GM12878 (cell line): Measurements from ENCODE around the gene HPS3. TPM values are rescaled to one million over a fixed set of nuclear protein-coding genes. Genes with fewer than 3 reads are reported as not detected.

Experiments used
- ATAC-seq: fragments of 200-7000 bp; cut with Tn5 transposase; 3 replicates; pipeline ENCODE4 v1.9.1; 2020; ENCODE audit warnings: mild to moderate bottlenecking, moderate library complexity
- BruUV-seq: library from RNA; stranded (reverse); fragments of 400-500 nt; replicated peaks from 2 replicates; lab custom pipeline; 2021; lab: Mats Ljungman, UMichigan
- CTCF ChIA-PET: fragments of 300-600 bp; sonication (Branson Sonifier 250); formaldehyde crosslinking; extraction: SDS; loops from one replicate; lab custom pipeline; 2021; ENCODE audit warnings: inconsistent platforms; lab: Yijun Ruan, JAX
- POLR2A ChIA-PET: fragments of 350-600 bp; formaldehyde crosslinking; extraction: SDS; loops from one replicate; lab custom pipeline; 2021; ENCODE audit warnings: inconsistent platforms; lab: Charles Lee
- RAD21 ChIA-PET: fragments of 300-600 bp; sonication (Branson Sonifier 250); formaldehyde crosslinking; loops from one replicate; lab custom pipeline; 2023; ENCODE audit warnings: antibody characterized with exemption; ENCODE audit not compliant: unreplicated experiment; lab: Charles Lee
- SMC1A ChIA-PET: fragments of 300-600 bp; sonication (Branson Sonifier 250); formaldehyde crosslinking; loops from one replicate; lab custom pipeline; 2023; ENCODE audit not compliant: unreplicated experiment, uncharacterized antibody; lab: Charles Lee
- DNase-seq: peaks from one replicate; pipeline ENCODE4 v3.0.0-alpha.2; 2011; ENCODE audit warnings: low read depth, low spot score
- FAIRE-seq: peaks from 3 replicates; lab custom pipeline; 2011; peaks lifted over from hg19 to GRCh38; lab: Jason Lieb, UNC
- H2AFZ ChIP-seq: 2 replicates; pipeline ENCODE4 v1.6.0; 2011; ENCODE audit warnings: low read depth, low read length, control low read depth; ENCODE audit not compliant: control insufficient read depth
- H3K27ac ChIP-seq: 2 replicates; pipeline ENCODE4 v1.5.1; 2011; ENCODE audit warnings: control low read depth; ENCODE audit not compliant: control insufficient read depth, insufficient read depth
- H3K27me3 ChIP-seq, 2 experiments: replicated peaks in 1 of 2; 2 replicates each; pipeline versions ENCODE4 v1.6.0 to v1.6.1; 2011; ENCODE audit warnings: low read length in 1 of 2; ENCODE audit not compliant: control insufficient read depth in 2 of 2, insufficient read depth in 2 of 2
- H3K36me3 ChIP-seq, 2 experiments: 2 replicates each; pipeline ENCODE4 v1.5.1; 2011; ENCODE audit warnings: low read length in 1 of 2; ENCODE audit not compliant: control insufficient read depth in 2 of 2, insufficient read depth in 2 of 2
- H3K4me1 ChIP-seq: 2 replicates; pipeline ENCODE4 v1.6.1; 2011; ENCODE audit warnings: mild to moderate bottlenecking, low read length, moderate library complexity, mixed read lengths; ENCODE audit not compliant: control insufficient read depth, insufficient read depth
- H3K4me2 ChIP-seq: 2 replicates; pipeline ENCODE4 v1.6.0; 2011; ENCODE audit warnings: control low read depth; ENCODE audit not compliant: control insufficient read depth, insufficient read depth
- H3K4me3 ChIP-seq: fragments of 200-600 bp; sonication (generic); 2 replicates; pipeline ENCODE4 v1.5.1; 2016
- H3K79me2 ChIP-seq: 2 replicates; pipeline ENCODE4 v1.6.0; 2011; ENCODE audit warnings: low read length; ENCODE audit not compliant: control insufficient read depth, insufficient read depth
- H3K9ac ChIP-seq: 2 replicates; pipeline ENCODE4 v1.8.0; 2011; ENCODE audit warnings: low read length, control low read depth, mixed read lengths; ENCODE audit not compliant: control insufficient read depth, insufficient read depth
- H3K9me3 ChIP-seq: replicated peaks from 3 replicates; pipeline ENCODE4 v1.5.1; 2011; ENCODE audit warnings: mild to moderate bottlenecking, low read length; ENCODE audit not compliant: control insufficient read depth, insufficient read depth
- H4K20me1 ChIP-seq: 2 replicates; pipeline ENCODE4 v1.6.0; 2011; ENCODE audit not compliant: control insufficient read depth, insufficient read depth
- FOXK2 ChIP-seq: fragments of 450-650 bp; IDR thresholded peaks from 2 replicates; pipeline ENCODE4 v1.6.1; 2017; ENCODE audit warnings: mild to moderate bottlenecking, moderate library complexity
- MAX ChIP-seq: IDR thresholded peaks from 2 replicates; pipeline ENCODE4 v1.6.1; 2012; ENCODE audit warnings: low read depth, low read length, improper control_type of control experiment
- RELB ChIP-seq: fragments of 450-650 bp; IDR thresholded peaks from 2 replicates; pipeline ENCODE4 v1.6.1; 2017; ENCODE audit warnings: low read depth, mild to moderate bottlenecking, moderate library complexity
- ZNF592 ChIP-seq: fragments of 450-650 bp; IDR thresholded peaks from 2 replicates; pipeline ENCODE4 v1.6.1; 2017; ENCODE audit warnings: mild to moderate bottlenecking, moderate library complexity
- WGBS: methylation state at CpG from one replicate; pipeline ENCODE4 v1.1.6; 2016; ENCODE audit warnings: low lambda C conversion rate; ENCODE audit not compliant: insufficient replicate concordance, insufficient coverage; ENCODE audit errors: missing lambda C conversion rate; 5-methylcytosine and 5-hydroxymethylcytosine counted together
- in situ Hi-C: fragments of 300-500 bp; cut with MboI; formaldehyde crosslinking; loops from 9 replicates; pipeline ENCODE4 v1.14.3; 2018; ENCODE audit warnings: mixed read lengths
- intact Hi-C: fragments of 100-400 bp; cut with micrococcal nuclease; formaldehyde crosslinking; loops from one replicate; pipeline ENCODE4 v1.14.2; 2022; ENCODE audit not compliant: unreplicated experiment
- polyA plus RNA-seq, 11 experiments: library from polyadenylated mRNA; depleted of rRNA in 4 of 11; unstranded in 6 of 11; stranded (reverse) in 5 of 11; fragments of >200 nt; fragmentation: Nextera tagmentation in 4 of 11; fragmentation: Illumina TruSeq in 1 of 11; extraction: Ambion mirVana in 4 of 11; extraction: Trizol in 1 of 11; gene quantifications; 1 replicate in 1 of 11; 2 replicates in 10 of 11; pipeline versions ENCODE4 v1.2.1 to v1.2.3, GENCODE V29; 2011 to 2016; ENCODE audit warnings: inconsistent platforms in 2 of 11, missing spikeins in 2 of 11, low read depth in 1 of 11
- total RNA-seq, 4 experiments: library from RNA; depleted of rRNA in 3 of 4; stranded (reverse); fragments of >200 nt in 3 of 4; fragmentation: Illumina TruSeq in 1 of 4; extraction: Trizol in 1 of 4; gene quantifications; 2 replicates each; pipeline versions ENCODE4 v1.2.1 to v1.2.3, GENCODE V29; 2013 to 2021

The HPS3 gene
- total and polyA plus RNA-seq, 10 of the 15 experiments (the other 5 are each of a cell fraction or from before 2014, with no cell fraction given), result 2.7 to 26.5 (median 14.8) TPM

GRCh38 chr3:149167898-149168297 is 38.5 kb downstream of the HPS3 start:
- H3K79me2 ChIP-seq, result no peaks in the 10 kb centered on the region
- SMC1A ChIA-PET, result no interaction called here
- CTCF ChIA-PET, result interaction anchor here (1.3 kb wide), 1 partner anchor 12 kb away, joined by 3 read pairs; no protein-coding TSS in a partner anchor
- in situ Hi-C loops (no loop called here), intact Hi-C loops (no loop called here)
- no peak overlapping the region for H2AFZ ChIP-seq
- TF ChIP-seq MAX, result no peak
- TF ChIP-seq FOXK2, result no peak
- no peak for TF ChIP-seq RELB
- TF ChIP-seq ZNF592, result no peak
- FAIRE-seq, result no peak
- BruUV-seq, result no TSS peak
- 100% methylated on average over 2 of the region's 2 CpGs for WGBS
- no peaks in the 10 kb centered on the region for H4K20me1 ChIP-seq
- H3K36me3 ChIP-seq, result peaks cover 1 to 6% of the 10 kb centered on the region in 2 experiments; a peak in 3 of 4 replicates
- H3K4me2 ChIP-seq, result no peak overlapping the region
- POLR2A ChIA-PET, result no interaction called here
- H3K9ac ChIP-seq, result no peak overlapping the region
- no peak for DNase-seq
- no peak overlapping the region for H3K4me3 ChIP-seq
- RAD21 ChIA-PET, result no interaction called here
- ATAC-seq, result no peak
- H3K9me3 ChIP-seq, result no peaks in the 10 kb centered on the region
- no peaks in the 10 kb centered on the region for H3K27me3 ChIP-seq
- H3K27ac ChIP-seq, result no peak overlapping the region
- no peaks in the 10 kb centered on the region for H3K4me1 ChIP-seq
